Measurements from ENCODE around the gene NACA.
A peak's percentile ranks its signal among the peaks of the same experiment; 100 is the strongest.
"Not testable (repeated sequence)": the region's sequence is repeated elsewhere in the genome, so short reads cannot be mapped to it uniquely, and the experiment has no call there.

The NACA gene

DNA sequence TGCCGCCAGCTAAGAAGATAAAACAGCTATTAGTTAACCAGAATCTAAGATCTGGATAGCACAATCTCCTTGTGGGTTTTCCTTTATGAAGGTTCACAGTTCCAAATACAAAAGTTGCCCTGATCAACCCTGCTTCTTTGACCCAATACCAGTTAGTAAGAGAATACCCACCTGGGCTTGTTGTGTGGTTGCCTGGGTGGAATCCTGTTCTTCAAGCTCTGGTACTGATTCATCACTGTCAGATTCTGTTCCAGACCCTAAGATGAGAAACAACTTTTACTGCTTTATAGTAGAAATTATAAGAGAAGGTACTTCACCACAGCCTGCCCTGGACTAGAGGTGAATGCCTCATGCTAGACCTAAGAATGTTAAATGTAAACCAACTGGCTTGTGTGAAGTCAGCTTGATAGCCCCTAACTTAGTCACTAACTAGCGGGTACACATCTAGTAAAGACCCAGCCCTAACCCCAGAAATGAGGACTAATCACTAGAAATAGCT lies 10.6 kb downstream of the NACA start:
- Histone ChIP-seq H3K4me3 (ENCODE audit: low read length) (no peak overlapping the region), H3K9me3 (replicated peaks; ENCODE audit: low read length) (no peaks in the 10 kb centered on the region), H3K4me2 (ENCODE audit: low read length) (no peak overlapping the region), H3K36me3 (ENCODE audit: insufficient read depth, low read length) (peaks cover 68% of the 10 kb centered on the region), H3K4me1 (ENCODE audit: control insufficient read depth, insufficient read depth, low read length) (no peaks in the 10 kb centered on the region), H3K9ac (ENCODE audit: low read depth, low read length) (no peak overlapping the region), H3K27me3 (ENCODE audit: control insufficient read depth, insufficient read depth, low read length) (no peaks in the 10 kb centered on the region)

DNA sequence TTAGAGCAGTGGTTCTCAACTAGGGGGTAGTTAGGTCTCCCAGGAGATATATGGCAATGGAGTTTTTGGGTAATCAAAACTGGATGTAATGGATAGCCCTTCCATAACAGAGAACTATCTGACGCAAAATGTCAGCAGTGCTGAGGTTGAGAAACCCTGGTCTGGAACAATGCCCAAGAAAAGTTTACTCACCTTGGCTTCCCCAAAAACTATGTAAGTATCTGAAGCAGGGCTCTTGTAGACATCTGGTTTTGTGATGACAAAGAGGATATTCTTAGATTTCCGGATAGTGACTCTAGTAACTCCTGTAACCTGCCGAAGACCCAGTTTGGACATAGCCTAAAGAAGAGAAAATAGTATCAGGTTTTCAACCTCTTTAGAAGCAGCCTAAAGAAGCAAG lies 11.8 kb downstream of the NACA start:
- H3K4me2 ChIP-seq (ENCODE audit: low read length), result no peak overlapping the region
- H3K4me3 ChIP-seq (ENCODE audit: low read length), result no peak overlapping the region
- H3K36me3 ChIP-seq (ENCODE audit: insufficient read depth, low read length), result peaks cover 62% of the 10 kb centered on the region
- H3K4me1 ChIP-seq (ENCODE audit: control insufficient read depth, insufficient read depth, low read length), result no peaks in the 10 kb centered on the region
- H3K9ac ChIP-seq (ENCODE audit: low read depth, low read length), result no peak overlapping the region
- no peaks in the 10 kb centered on the region for H3K27me3 ChIP-seq (ENCODE audit: control insufficient read depth, insufficient read depth, low read length)
- H3K9me3 ChIP-seq (replicated peaks; ENCODE audit: low read length), result no peaks in the 10 kb centered on the region

DNA sequence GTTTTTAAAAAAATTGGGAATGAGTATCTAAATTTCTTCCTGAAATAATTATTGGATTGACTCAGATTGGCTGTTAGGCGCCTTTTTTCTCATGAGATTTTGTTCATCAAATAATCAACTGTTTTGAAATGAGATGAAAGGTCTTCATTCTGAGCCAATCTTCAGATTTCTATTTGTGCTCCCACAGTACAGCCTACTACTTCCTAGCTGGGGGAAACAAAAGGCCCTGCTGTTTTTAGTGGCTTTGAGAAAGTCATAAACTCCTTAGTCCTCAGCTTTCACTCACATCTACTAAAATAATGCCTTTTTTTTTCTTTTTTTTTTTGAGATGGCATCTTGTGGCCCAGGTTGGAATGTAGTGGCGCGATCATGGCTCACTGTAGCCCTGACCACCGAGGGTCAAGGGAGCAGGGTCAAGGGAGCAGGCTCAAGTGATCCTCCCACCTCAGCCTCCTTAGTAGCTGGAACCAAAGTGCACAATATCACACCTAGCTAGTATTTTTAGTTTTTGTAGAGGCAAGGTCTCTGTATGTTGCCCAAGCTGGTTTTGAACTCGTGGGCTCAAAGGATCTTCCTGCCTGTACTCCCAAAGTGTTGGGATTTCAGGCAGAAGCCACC lies 15.2 kb downstream of the NACA start:
- Histone ChIP-seq H3K36me3 (ENCODE audit: insufficient read depth, low read length) (peaks cover 39% of the 10 kb centered on the region), H3K4me3 (ENCODE audit: low read length) (no peak overlapping the region), H3K9ac (ENCODE audit: low read depth, low read length) (no peak overlapping the region), H3K27me3 (ENCODE audit: control insufficient read depth, insufficient read depth, low read length) (no peaks in the 10 kb centered on the region), H3K9me3 (replicated peaks; ENCODE audit: low read length) (no peaks in the 10 kb centered on the region), H3K4me1 (ENCODE audit: control insufficient read depth, insufficient read depth, low read length) (no peaks in the 10 kb centered on the region), H3K4me2 (ENCODE audit: low read length) (no peak overlapping the region)

DNA sequence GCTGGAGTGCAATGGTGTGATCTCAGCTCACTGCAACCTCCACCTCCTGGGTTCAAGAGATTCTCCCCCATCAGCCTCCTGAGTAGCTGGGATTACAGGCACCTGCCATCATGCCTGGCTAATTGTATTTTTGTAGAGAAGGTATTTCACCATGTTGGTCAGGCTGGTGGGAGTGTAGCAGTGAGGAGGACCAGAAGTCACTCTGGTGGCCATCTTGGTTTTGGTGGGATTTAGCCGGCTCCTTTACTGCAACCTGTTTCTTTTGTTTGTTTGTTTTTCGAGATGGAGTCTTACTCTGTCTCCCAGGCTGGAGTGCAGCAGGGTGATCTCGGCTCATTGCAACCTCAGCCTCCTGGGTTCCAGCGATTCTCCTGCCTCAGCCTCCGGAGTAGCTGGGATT lies 20.6 kb downstream of the NACA start:
- H3K9me3 ChIP-seq (replicated peaks; ENCODE audit: low read length); H3K4me2 ChIP-seq (ENCODE audit: low read length); H3K36me3 ChIP-seq (ENCODE audit: insufficient read depth, low read length); H3K9ac ChIP-seq (ENCODE audit: low read depth, low read length); H3K4me1 ChIP-seq (ENCODE audit: control insufficient read depth, insufficient read depth, low read length); H3K4me3 ChIP-seq (ENCODE audit: low read length); H3K27me3 ChIP-seq (ENCODE audit: control insufficient read depth, insufficient read depth, low read length): not testable (repeated sequence)

DNA sequence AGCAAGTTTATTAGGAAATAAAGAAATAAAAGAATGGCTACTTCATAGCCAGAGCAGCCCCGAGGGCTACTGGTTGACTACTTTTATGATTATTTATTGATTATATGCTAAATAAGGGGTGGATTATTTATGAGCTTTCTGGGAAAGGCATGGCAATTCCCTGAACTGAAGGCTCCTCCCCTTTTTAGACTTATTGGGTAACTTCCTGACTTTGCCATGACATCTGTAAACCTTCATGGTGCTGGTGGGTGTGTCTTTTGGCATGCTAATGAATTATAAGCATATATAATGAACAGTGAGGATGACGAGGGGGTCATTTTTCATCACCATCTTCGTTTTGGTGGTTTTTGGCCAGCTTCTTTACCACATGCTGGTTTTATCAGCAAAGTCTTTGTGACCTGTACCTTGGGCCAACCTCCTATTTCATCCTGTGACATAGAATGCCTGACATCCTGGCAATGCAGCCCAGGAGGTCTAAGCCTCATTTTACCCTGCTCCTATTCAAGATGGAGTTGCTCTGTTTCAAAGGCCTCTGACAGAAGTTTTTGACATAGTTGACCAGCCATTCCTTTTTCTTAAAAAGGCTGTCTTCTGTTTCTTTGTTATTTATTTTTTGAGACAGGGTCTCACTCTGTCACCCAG lies 26.0 kb downstream of the NACA start:
- no peaks in the 10 kb centered on the region for H3K9me3 ChIP-seq (replicated peaks; ENCODE audit: low read length)
- no peaks in the 10 kb centered on the region for H3K36me3 ChIP-seq (ENCODE audit: insufficient read depth, low read length)
- H3K4me1 ChIP-seq (ENCODE audit: control insufficient read depth, insufficient read depth, low read length), result peaks cover 8% of the 10 kb centered on the region
- no peaks in the 10 kb centered on the region for H3K27me3 ChIP-seq (ENCODE audit: control insufficient read depth, insufficient read depth, low read length)
- H3K4me3 ChIP-seq (ENCODE audit: low read length), result no peak overlapping the region
- H3K4me2 ChIP-seq (ENCODE audit: low read length), result no peak overlapping the region
- no peak overlapping the region for H3K9ac ChIP-seq (ENCODE audit: low read depth, low read length)

DNA sequence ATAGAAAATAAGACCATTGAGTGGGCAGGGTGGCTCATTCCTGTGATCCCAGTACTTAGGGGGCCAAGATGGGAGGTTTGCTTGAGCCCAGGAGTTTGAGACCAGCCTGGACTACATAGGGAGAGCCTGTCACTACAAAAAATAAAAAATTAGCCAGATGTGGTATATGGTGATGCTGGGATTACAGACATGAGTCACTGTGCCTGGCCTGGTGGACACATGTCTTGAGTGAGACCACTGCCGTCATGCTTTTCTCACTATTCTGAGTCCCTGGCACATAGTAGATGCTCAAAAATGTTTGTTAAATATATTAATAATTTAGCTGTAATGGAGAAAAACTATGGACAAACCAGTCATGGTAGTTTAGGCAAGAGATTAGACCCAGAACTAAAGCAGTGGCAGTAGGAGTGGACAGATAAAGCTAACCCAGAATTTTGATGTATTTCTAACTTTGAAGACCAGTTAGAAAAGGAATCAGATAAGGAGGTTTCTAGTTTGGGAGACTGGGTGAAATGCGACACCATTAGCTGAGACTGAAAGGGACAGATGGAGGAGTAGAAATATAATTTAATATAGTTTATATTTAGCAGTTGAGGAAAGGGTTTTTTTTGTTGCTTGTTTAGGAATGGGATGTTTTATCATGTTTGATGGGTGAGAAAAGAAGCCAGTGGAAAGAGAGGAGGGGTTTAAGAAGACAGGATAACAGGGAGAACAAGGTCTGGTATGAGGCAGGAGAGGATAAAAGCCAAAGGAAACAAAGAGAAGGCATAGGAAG lies 29.6 kb downstream of the NACA start:
- Histone ChIP-seq H3K9me3 (replicated peaks; ENCODE audit: low read length) (no peaks in the 10 kb centered on the region), H3K27me3 (ENCODE audit: control insufficient read depth, insufficient read depth, low read length) (no peaks in the 10 kb centered on the region), H3K4me1 (ENCODE audit: control insufficient read depth, insufficient read depth, low read length) (peaks cover 8% of the 10 kb centered on the region), H3K4me2 (ENCODE audit: low read length) (no peak overlapping the region), H3K4me3 (ENCODE audit: low read length) (no peak overlapping the region), H3K36me3 (ENCODE audit: insufficient read depth, low read length) (no peaks in the 10 kb centered on the region), H3K9ac (ENCODE audit: low read depth, low read length) (no peak overlapping the region)

DNA sequence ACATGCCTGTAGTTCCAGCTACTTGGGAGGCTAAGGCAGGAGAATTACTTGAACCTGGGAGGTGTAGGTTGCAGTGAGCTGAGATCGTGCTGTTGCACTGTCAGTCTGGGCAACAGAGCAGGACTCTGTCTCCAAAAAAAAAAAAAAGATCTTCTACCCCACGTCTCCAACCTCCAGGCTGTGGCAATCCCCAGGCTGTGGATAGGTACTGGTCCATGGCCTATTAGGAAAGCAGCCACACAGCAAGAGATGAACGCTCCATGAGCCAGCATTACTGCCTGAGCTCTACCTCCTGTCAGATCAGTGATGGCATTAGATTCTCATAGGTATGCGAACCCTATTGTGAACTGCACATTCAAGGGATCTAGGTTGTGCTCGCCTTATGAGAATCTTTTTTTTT lies 30.9 kb downstream of the NACA start:
- H3K9me3 ChIP-seq (replicated peaks; ENCODE audit: low read length), result no peaks in the 10 kb centered on the region
- H3K27me3 ChIP-seq (ENCODE audit: control insufficient read depth, insufficient read depth, low read length), result no peaks in the 10 kb centered on the region
- no peak overlapping the region for H3K4me2 ChIP-seq (ENCODE audit: low read length)
- no peaks in the 10 kb centered on the region for H3K36me3 ChIP-seq (ENCODE audit: insufficient read depth, low read length)
- H3K4me1 ChIP-seq (ENCODE audit: control insufficient read depth, insufficient read depth, low read length), result peaks cover 8% of the 10 kb centered on the region
- H3K9ac ChIP-seq (ENCODE audit: low read depth, low read length), result no peak overlapping the region
- no peak overlapping the region for H3K4me3 ChIP-seq (ENCODE audit: low read length)

DNA sequence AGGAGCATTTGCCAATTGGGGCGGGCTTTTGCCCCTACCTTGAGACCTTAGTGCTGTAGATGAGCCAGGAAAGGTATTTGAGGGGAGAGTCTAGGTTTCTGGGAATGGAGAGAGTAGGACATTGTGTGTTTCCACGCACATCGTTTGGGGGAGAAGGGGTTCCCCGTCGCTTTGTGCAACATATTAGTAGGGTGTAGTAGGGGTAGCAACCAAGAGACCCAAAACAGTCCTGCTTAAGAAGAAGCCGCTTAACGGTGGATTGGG lies 36.3 kb downstream of the NACA start:
- peak overlapping the region; percentile 89 for H3K9ac ChIP-seq (ENCODE audit: low read depth, low read length)
- H3K4me1 ChIP-seq (ENCODE audit: control insufficient read depth, insufficient read depth, low read length), result peaks cover 19% of the 10 kb centered on the region

DNA sequence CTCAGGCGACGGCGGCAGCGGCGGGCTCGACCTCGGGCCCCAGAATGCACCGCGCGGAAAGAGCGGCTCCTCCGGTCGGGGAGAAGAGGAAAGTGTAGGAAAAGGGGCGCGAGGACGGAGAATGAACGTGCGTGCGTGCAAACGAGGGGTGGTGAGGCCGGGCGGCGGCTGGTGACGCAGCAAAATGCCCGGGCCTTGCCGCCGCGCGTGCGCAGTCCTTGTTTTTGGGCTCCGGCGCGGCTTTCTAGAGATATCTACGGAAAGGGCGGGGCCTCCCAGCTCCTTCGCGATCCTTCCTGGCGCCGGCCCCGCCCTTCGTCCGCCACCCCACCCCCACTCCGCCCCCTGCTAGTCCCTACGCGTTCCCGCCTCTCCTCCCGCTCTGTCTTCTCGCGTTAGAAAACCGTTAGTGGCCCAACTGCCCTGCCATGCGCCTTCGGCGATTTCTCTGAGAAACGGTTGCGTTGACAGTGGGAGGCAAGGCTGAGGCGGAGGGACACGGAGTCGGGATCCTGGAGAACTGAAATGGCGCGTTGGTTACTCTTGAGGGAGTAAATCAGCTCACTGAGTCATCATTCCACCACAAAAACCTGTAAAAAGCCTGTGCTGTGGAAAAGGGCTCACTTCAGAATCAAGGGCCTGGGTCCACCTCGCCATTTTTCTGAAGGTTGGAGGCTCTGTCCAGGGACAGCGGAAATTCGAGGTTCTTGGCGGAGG lies 36.8 kb downstream of the NACA start, which contains the start of gene PTGES3:
Gene PTGES3 (minus strand): TSS at position 156 of the 717 bp plus-strand sequence. CDS start 285 bp downstream, outside the sequence.
- no peaks in the 10 kb centered on the region for H3K27me3 ChIP-seq (ENCODE audit: control insufficient read depth, insufficient read depth, low read length)
- no peaks in the 10 kb centered on the region for H3K9me3 ChIP-seq (replicated peaks; ENCODE audit: low read length)
- peak within 1 kb of the TSS; percentile 100 for H3K9ac ChIP-seq (ENCODE audit: low read depth, low read length)
- peaks cover 19% of the 10 kb centered on the region for H3K4me1 ChIP-seq (ENCODE audit: control insufficient read depth, insufficient read depth, low read length)
- H3K4me2 ChIP-seq (ENCODE audit: low read length), result peak within 1 kb of the TSS; percentile 90
- H3K4me3 ChIP-seq (ENCODE audit: low read length), result peak within 1 kb of the TSS; percentile 99
- peaks cover 10% of the 10 kb centered on the region for H3K36me3 ChIP-seq (ENCODE audit: insufficient read depth, low read length)

More for the DNA sequence above, 36.3 kb downstream of the NACA start:
- peaks cover 10% of the 10 kb centered on the region for H3K36me3 ChIP-seq (ENCODE audit: insufficient read depth, low read length)
- H3K27me3 ChIP-seq (ENCODE audit: control insufficient read depth, insufficient read depth, low read length), result no peaks in the 10 kb centered on the region
- H3K9me3 ChIP-seq (replicated peaks; ENCODE audit: low read length), result no peaks in the 10 kb centered on the region
- peak overlapping the region; percentile 85 for H3K4me2 ChIP-seq (ENCODE audit: low read length)
- peak overlapping the region; percentile 70 for H3K4me3 ChIP-seq (ENCODE audit: low read length)

DNA sequence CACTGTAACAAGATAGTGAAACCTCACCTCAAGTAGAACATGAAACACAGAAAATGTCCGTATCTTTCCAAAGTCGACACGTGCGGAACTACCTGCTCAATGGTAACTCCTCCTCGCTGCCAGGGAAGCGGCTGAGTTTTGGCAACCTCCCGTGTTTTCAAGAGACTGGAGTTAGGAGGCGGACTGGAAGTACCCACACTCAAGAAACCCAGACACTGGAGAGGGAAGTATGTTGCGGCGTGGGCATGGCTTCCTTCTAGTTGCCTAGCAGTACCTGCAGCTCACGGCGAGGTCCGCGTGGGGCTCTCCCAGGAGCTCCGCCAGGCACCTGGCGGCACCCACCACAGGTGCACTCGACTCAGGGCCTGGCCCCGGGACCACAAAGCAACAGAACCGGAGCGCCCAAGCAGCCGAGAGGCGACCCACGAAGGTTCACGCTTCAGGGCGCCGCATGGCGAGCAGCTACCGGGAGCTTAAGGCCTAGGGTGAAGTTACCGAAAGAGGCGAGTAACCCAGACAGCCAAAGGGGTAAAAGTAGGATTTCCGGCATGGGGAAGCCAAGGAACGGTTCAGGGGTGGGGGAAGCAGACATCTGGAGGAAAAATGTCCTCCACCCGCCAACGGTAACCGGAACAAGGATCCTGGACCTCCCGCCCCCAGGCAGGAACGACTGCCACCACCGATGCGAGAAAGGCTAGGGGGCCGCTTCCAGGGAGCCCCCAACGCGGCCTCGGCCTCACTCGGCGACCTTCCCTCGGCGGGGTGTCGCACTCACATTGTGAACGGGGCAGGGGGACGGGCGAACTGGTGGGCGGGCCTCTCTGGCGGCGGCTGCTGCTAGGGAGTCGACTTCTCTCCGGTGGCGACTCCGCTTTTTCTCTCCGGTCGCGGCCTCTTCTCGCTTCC lies 37.6 kb downstream of the NACA start:
- peak overlapping the region; percentile 100 for H3K9ac ChIP-seq (ENCODE audit: low read depth, low read length)
- H3K9me3 ChIP-seq (replicated peaks; ENCODE audit: low read length), result no peaks in the 10 kb centered on the region
- H3K27me3 ChIP-seq (ENCODE audit: control insufficient read depth, insufficient read depth, low read length), result no peaks in the 10 kb centered on the region
- peak overlapping the region; percentile 90 for H3K4me2 ChIP-seq (ENCODE audit: low read length)
- peaks cover 10% of the 10 kb centered on the region for H3K36me3 ChIP-seq (ENCODE audit: insufficient read depth, low read length)
- H3K4me3 ChIP-seq (ENCODE audit: low read length), result peak overlapping the region; percentile 99
- peaks cover 19% of the 10 kb centered on the region for H3K4me1 ChIP-seq (ENCODE audit: control insufficient read depth, insufficient read depth, low read length)
